Activated naive CD4-positive, alpha-beta T cell treated with anti-CD3 and anti-CD28 coated beads for 36 hours (primary cell): ENCODE measurements around the gene AFMID. TPM values are rescaled to one million over a fixed set of nuclear protein-coding genes. Genes with fewer than 3 reads are reported as not detected.

Source experiments
- CTCF ChIA-PET: fragments of 350-600 bp; sonication (Branson Sonifier 250); formaldehyde crosslinking; loops from one replicate; lab custom pipeline; 2021; ENCODE audit warnings: antibody characterized with exemption; lab: Charles Lee
- DNase-seq: peaks from one replicate; pipeline ENCODE4 v3.0.0-alpha.2; 2020
- H3K27ac Mint-ChIP-seq: one replicate; pipeline ENCODE4 v1.8.0; 2021; ENCODE audit warnings: mild to moderate bottlenecking, mixed read lengths
- H3K27me3 Mint-ChIP-seq: one replicate; pipeline ENCODE4 v1.8.0; 2021; ENCODE audit warnings: low read depth, mixed read lengths
- H3K36me3 Mint-ChIP-seq: one replicate; pipeline ENCODE4 v1.8.0; 2021; ENCODE audit warnings: low read depth, mixed read lengths
- H3K4me1 Mint-ChIP-seq: one replicate; pipeline ENCODE4 v1.8.0; 2021; ENCODE audit warnings: low read depth, mixed read lengths
- H3K4me3 Mint-ChIP-seq: one replicate; pipeline ENCODE4 v1.8.0; 2021; ENCODE audit warnings: mild to moderate bottlenecking, moderate library complexity, mixed read lengths
- H3K9me3 Mint-ChIP-seq: one replicate; pipeline ENCODE4 v1.8.0; 2021; ENCODE audit warnings: mixed read lengths
- intact Hi-C: fragments of 100-400 bp; cut with micrococcal nuclease; formaldehyde crosslinking; loops from one replicate; pipeline ENCODE4 v1.15.1; 2023
- total RNA-seq, 2 experiments: library from RNA; stranded (reverse); gene quantifications; one replicate each; pipeline ENCODE4 v1.2.3, GENCODE V29; 2021

The AFMID gene
- total RNA-seq, 2 experiments from 2014 or later: 13.6 to 13.7 TPM

DNA sequence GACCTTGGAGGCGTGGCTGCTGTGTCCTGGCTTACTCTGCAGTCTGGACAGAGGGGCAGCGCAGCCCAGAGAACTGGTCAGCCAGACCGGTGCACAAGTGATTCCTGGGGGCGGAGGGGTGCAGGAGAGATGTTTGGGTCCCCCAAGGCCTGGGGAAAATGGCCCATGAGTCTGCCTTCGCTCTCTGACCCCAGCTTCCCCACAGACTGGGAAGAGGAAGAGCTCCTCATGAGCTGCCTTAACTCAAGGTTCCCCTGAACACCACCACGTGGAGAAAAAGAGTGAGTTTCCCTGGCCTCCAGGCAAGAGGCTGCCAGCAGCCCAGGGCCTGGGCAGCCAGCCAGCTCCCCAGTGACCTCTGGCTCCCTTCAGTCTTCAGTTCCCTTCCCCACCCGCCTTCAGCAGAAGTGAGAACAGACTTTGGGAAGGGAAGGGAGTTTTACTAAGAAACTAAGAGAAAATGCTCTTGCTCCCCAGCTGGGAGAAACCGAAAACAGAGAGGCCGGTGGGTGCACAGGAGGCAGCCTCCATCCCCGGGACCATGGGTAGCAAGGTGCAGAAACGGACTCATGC is 42.9 kb upstream of the AFMID start:
- no peaks in the 10 kb centered on the region for H3K9me3 Mint-ChIP-seq
- intact Hi-C loops: no loop called here
- H3K4me3 Mint-ChIP-seq: no peak overlapping the region
- H3K4me1 Mint-ChIP-seq: peaks cover 53% of the 10 kb centered on the region
- DNase-seq: no peak
- peaks cover 2% of the 10 kb centered on the region for H3K36me3 Mint-ChIP-seq
- no peaks in the 10 kb centered on the region for H3K27me3 Mint-ChIP-seq
- H3K27ac Mint-ChIP-seq: no peak overlapping the region
- CTCF ChIA-PET: interaction anchor here (0.6 to 1.2 kb wide), 4 partner anchors 9 to 204 kb away, joined by 3 to 5 read pairs (median 4); no protein-coding TSS in a partner anchor

DNA sequence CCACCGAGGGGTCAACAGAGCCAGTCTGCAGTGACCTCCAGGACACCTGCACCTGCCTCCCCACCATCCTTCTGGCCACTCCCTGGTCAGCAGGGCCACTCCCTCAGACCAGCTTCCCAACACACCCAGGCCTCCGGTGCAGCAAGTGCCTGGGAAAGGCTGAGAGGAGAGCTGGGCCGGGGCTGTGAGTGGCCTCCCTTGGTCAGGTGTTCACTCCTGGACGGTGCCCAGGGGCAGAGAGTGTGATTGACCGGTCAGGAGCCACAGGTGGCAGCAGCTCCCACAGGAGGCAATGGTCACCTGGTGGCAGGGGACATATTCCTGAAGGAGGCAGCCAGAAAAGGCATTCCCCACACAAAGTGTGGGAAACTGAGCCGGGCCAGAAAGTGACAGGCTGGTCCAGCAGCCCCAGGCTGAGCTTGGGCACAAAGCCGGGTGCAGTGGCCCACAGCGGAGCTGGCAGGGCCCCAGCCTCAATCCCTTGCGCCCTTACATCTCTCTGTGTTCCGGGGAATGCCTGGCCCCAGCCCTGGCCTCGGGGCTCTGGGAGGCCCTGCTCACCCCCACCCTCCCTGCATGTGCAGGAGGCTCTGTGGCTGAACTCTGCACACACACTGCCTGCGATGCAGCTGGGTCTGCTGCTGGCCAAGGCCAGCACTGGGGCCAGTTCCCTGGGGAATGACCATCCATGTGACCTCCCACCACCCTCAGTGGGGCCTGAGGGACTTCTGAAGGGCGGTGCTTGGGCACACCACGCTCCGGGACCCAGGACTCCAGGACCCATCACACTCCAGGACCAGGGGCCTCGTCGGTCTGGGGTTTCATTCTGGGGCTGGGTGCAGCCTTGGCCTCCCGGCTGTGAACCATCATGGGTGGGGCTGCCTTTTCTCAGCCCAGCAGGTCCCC is 42.2 kb upstream of the AFMID start:
- Mint-ChIP-seq H3K27ac (no peak overlapping the region), H3K9me3 (no peaks in the 10 kb centered on the region), H3K36me3 (peaks cover 1% of the 10 kb centered on the region), H3K27me3 (no peaks in the 10 kb centered on the region), H3K4me3 (no peak overlapping the region), H3K4me1 (peaks cover 48% of the 10 kb centered on the region)
- intact Hi-C loops: no loop called here
- CTCF ChIA-PET: interaction anchor here (0.8 to 1.2 kb wide), 3 partner anchors 10 to 32 kb away, joined by 3 to 5 read pairs (median 4); no protein-coding TSS in a partner anchor
- DNase-seq: no peak

DNA sequence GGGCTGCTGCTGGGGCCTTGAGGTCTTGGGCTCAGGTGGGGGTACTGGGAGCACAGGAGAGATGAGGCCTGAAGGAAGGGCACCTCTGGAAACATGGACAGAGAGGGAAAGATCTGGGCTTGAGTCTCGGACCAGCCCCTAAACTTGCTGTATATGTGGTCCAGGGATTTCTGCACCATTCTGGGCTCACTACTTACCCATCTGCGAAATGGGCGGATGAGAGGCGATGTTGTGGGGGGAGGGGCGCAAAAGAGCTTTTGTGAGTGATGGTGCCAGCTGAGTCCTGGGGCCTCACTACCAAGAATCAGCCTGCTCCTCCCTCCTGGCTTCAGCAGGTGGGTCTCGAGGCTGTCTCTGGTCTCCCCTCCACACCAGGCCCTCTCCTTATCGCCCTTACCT is 40.7 kb upstream of the AFMID start:
- CTCF ChIA-PET: interaction anchor here (1.0 to 1.1 kb wide), 3 partner anchors 11 to 61 kb away, joined by 3 to 4 read pairs (median 3); no protein-coding TSS in a partner anchor
- no peak for DNase-seq
- no peaks in the 10 kb centered on the region for H3K36me3 Mint-ChIP-seq
- H3K27me3 Mint-ChIP-seq: no peaks in the 10 kb centered on the region
- H3K4me1 Mint-ChIP-seq: peaks cover 40% of the 10 kb centered on the region
- intact Hi-C loops: no loop called here
- H3K4me3 Mint-ChIP-seq: no peak overlapping the region
- H3K9me3 Mint-ChIP-seq: no peaks in the 10 kb centered on the region
- H3K27ac Mint-ChIP-seq: no peak overlapping the region

DNA sequence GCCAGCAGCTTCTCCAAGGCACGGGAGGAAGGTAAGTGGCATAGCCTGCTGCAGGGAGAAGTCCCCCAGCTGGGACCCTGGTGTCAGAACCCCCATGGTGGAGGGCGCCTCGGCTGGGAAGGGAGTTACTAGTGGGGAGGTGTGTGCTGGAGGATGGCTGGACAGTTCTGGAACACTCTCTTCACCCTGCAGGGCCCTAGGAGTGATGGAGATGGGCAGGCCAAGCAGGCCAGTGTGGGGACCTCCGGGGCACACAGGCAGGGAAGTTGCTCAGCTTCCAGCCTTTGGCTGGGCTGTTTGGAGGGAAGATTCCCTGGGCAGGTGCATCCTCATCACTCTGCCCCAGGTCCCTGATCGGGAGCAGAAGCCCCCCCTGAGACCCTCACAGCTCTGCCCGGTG is 40.3 kb upstream of the AFMID start:
- Mint-ChIP-seq H3K27me3 (no peaks in the 10 kb centered on the region), H3K4me3 (no peak overlapping the region), H3K4me1 (peaks cover 37% of the 10 kb centered on the region), H3K36me3 (no peaks in the 10 kb centered on the region), H3K27ac (peak overlapping the region; percentile 40), H3K9me3 (no peaks in the 10 kb centered on the region)
- intact Hi-C loops: no loop called here
- no peak for DNase-seq
- CTCF ChIA-PET: interaction anchor here (1.0 to 1.1 kb wide), 3 partner anchors 11 to 62 kb away, joined by 3 to 4 read pairs (median 3); no protein-coding TSS in a partner anchor

DNA sequence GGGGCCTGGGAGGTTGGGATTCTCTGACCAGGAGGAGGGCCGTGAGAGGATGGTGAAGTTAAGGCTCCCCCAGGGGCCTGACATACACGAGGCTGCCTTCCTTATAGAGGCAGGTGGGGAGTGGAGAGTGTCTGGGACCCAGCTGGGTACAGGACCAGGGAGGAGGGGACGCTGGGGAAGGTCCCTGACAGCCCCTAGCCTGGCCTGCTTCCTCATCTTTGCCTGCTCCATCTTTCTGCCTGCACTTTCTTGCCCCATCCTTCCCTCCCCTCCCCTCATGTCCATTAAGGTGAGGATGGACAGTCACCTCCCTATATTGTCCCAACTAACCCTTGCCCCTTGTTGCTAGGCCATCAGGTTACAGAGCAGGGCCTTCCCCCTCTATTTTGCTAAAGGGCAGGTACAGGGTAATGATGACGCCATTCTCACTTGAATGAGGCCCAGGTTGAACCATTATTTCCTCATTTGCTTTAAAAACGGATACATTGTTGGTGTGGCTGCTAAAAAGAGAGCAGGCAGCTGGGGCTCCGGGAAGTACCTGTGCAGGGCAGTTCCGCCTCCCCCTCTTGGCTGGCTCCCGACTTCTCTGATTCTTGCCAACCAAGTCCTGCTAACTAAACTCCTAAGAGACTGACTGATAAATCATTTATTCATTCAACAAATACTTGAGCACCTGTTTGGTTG is 39.7 kb upstream of the AFMID start:
- Mint-ChIP-seq H3K4me1 (peaks cover 31% of the 10 kb centered on the region), H3K27me3 (no peaks in the 10 kb centered on the region), H3K27ac (peak overlapping the region; percentile 57), H3K36me3 (no peaks in the 10 kb centered on the region), H3K4me3 (no peak overlapping the region), H3K9me3 (no peaks in the 10 kb centered on the region)
- CTCF ChIA-PET: interaction anchor here (1.0 to 1.1 kb wide), 5 partner anchors 10 to 62 kb away, joined by 3 to 4 read pairs (median 3); no protein-coding TSS in a partner anchor
- peak; percentile 67 for DNase-seq
- intact Hi-C loops: no loop called here

DNA sequence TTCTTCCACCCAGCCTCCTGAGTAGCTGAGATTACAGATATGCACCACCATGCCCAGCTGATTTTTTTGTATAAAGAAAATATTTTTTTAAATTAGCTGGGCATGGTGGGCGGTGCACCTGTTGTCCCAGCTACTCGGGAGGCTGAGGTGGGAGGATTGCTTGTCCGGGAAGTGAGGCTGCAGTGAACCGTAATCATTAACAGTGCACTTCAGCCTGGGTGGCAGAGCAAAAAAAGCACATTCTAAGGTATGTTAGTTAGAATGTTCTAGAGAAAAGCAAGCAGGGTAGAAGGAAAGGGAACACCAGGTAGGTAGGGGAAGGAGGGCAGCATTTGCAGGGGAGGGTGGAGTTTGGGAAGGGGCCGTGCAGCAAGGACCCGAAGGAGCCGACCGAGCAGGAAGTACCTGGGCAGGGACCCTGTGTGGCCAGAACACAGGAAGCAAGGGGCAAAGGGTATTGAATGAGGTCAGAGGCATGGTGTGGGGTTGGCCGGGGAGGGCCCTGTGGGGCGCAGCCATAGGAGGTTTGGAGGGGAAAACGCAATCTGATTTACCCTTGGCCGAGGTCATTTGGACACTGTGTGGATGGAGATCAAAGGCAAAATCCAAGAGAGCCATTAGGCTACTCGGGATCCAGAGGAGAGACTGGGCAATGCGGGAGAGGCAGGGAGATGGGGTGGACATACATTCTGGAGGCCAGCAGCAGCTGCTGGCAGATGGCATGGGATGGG is 38.7 kb upstream of the AFMID start:
- no peaks in the 10 kb centered on the region for H3K36me3 Mint-ChIP-seq
- H3K27me3 Mint-ChIP-seq: no peaks in the 10 kb centered on the region
- H3K4me3 Mint-ChIP-seq: no peak overlapping the region
- DNase-seq: no peak
- peaks cover 24% of the 10 kb centered on the region for H3K4me1 Mint-ChIP-seq
- CTCF ChIA-PET: interaction anchor here (1.0 to 1.1 kb wide), 3 partner anchors 11 to 63 kb away, joined by 3 read pairs; no protein-coding TSS in a partner anchor
- no peak overlapping the region for H3K27ac Mint-ChIP-seq
- no peaks in the 10 kb centered on the region for H3K9me3 Mint-ChIP-seq
- intact Hi-C loops: no loop called here

DNA sequence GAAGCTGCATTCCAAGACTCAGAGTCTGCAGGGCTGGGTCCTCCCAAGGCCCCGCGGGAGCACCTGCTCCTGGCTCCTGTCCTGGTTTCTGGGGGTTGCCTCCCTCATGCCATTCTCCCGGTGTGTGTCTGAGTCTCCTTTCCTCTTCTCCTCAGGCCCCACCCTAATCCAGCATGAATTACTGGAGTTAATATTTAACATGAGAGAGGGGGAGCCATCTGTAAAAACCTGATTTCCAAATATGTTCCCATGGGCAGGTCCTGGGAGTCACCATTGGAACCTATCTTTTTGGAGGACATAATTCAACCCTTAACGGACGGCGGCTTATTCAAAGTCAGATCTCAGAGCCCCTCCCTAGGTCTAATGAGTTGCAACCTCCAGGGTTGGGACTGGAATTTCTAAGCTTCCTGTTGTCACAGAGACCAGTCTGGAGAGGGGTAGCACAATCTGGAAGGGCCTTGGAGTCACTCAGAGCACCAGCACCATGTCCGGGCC is 35.6 kb upstream of the AFMID start:
- intact Hi-C loops: no loop called here
- DNase-seq: no peak
- no peaks in the 10 kb centered on the region for H3K9me3 Mint-ChIP-seq
- no peak overlapping the region for H3K4me3 Mint-ChIP-seq
- CTCF ChIA-PET: interaction anchor here (1.6 kb wide), 1 partner anchor 16 kb away, joined by 3 read pairs; no protein-coding TSS in a partner anchor
- H3K4me1 Mint-ChIP-seq: peaks cover 19% of the 10 kb centered on the region
- no peak overlapping the region for H3K27ac Mint-ChIP-seq
- no peaks in the 10 kb centered on the region for H3K36me3 Mint-ChIP-seq
- H3K27me3 Mint-ChIP-seq: no peaks in the 10 kb centered on the region

DNA sequence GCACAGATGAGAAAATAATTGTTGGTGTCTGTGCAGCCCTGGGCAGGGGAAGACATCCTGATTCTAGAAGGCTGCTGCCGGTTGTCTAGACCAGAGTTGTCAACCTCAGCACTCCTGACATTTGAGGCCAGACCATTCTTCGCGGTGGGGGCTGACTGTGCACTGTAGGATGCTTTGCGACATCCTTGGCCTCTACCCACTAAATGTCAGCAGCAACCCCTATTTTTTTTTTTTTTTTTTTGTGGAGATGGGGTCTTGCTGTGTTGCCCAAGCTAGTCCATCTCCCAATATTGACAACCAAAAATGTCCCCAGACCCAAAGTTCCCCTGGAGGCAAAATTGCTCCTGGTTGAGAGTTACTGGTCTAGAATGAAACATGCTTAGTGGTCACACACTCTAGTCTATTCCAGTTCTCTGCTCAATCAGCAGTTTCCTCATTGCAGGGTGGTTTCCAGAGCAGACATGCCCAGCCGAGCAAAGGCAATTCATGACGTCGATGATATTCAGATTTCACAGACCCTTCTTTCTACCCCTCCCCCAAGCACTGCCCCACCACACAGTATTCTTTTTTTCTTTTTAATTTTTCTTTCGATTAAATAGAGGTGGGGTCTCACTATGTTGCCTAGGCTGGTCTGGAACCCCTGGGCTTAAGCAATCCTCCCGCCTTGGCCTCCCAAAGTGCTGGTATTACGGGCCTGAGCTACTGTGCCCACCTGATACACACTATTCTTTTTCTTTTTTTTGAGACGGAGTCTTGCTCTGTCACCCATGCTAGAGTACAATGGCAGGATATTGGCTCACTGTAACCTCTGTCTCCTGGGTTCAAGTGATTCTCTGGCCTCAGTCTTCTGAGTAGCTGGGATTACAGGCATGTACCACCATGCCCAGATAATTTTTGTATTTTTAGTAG is 32.0 kb upstream of the AFMID start:
- DNase-seq: no peak
- H3K27me3 Mint-ChIP-seq: no peaks in the 10 kb centered on the region
- intact Hi-C loops: no loop called here
- peaks cover 8% of the 10 kb centered on the region for H3K4me1 Mint-ChIP-seq
- H3K36me3 Mint-ChIP-seq: no peaks in the 10 kb centered on the region
- CTCF ChIA-PET: no interaction called here
- H3K9me3 Mint-ChIP-seq: no peaks in the 10 kb centered on the region
- no peak overlapping the region for H3K27ac Mint-ChIP-seq
- H3K4me3 Mint-ChIP-seq: no peak overlapping the region

DNA sequence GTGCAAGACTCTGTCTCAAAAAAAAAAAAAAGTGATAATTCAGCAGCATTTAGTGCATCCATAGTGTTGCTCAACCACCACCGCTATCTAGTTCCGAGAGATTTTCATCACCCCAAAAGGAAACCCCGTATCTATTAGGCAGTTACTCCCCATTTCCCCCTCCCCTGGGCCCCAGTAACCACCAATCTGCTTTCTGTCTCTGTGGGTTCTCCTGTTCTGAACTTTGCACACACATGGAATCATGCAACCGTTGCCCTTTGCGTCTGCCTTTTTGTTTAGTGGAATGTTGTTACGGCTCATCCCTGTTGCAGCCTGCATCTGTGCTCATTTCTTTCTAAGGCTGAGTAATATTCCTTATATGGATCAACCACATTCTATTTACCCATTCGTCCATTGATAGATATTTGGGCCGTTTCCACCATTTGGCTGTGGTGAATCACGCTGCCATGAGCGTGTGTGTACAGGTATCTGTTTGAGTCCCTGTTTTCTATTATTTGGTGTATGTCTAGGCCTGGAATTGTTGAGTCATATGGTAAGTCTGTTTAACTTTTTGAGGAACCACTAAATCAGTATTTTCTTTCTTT is 27.5 kb upstream of the AFMID start:
- no peak for DNase-seq
- peak overlapping the region; percentile 31 for H3K27ac Mint-ChIP-seq
- H3K36me3 Mint-ChIP-seq: no peaks in the 10 kb centered on the region
- H3K4me3 Mint-ChIP-seq: no peak overlapping the region
- peaks cover 8% of the 10 kb centered on the region for H3K4me1 Mint-ChIP-seq
- intact Hi-C loops: no loop called here
- CTCF ChIA-PET: no interaction called here
- no peaks in the 10 kb centered on the region for H3K9me3 Mint-ChIP-seq
- no peaks in the 10 kb centered on the region for H3K27me3 Mint-ChIP-seq

DNA sequence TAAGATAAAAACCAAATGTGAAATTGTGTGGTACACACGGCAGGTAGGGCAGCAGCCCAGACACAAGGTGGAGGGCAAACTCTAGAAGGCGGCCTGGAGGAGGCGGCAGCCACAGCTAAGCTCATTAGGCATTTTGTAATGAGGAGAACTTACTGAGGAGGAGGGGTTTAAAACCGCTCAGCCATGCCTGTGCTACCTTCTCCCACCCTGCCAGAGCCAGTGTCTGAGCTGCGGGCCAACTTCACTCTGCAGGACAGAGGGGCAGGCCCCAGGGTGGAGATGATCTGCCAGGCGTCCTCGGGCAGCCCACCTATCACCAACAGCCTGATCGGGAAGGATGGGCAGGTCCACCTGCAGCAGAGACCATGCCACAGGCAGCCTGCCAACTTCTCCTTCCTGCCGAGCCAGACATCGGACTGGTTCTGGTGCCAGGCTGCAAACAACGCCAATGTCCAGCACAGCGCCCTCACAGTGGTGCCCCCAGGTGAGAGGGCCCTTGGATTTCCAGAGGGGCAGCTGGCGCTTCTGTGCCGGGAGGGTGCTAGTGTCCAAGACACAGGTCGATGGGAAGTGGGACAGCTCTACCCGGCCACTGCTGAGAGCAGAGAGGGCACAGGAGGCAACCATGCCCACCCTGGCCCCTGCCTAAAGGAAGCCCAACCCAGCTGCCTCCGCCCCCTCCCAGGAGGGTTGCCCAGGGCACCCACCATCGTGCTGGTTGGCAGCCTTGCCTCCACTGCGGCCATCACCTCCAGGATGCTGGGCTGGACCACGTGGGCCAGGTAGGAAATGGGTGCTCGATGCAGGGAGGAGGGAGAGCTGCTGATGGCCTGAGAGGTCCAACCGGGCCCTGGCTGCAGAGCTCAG is 23.0 kb upstream of the AFMID start:
- H3K9me3 Mint-ChIP-seq: no peaks in the 10 kb centered on the region
- CTCF ChIA-PET: interaction anchor here (0.6 kb wide), 1 partner anchor 28 kb away, joined by 3 read pairs; no protein-coding TSS in a partner anchor
- peaks cover 8% of the 10 kb centered on the region for H3K4me1 Mint-ChIP-seq
- no peaks in the 10 kb centered on the region for H3K36me3 Mint-ChIP-seq
- no peaks in the 10 kb centered on the region for H3K27me3 Mint-ChIP-seq
- intact Hi-C loops: no loop called here
- DNase-seq: no peak
- no peak overlapping the region for H3K27ac Mint-ChIP-seq
- H3K4me3 Mint-ChIP-seq: no peak overlapping the region
